Measurements from ENCODE around the gene BSG.
A peak's percentile ranks its signal among the peaks of the same experiment; 100 is the strongest.
"Not testable (repeated sequence)": the region's sequence is repeated elsewhere in the genome, so short reads cannot be mapped to it uniquely, and the experiment has no call there.

The BSG gene

GRCh38 chr19:622666-623065 lies 50.3 kb downstream of the BSG start:
- no peak for DNase-seq

- DNase-seq = no peak
Observed at GRCh38 chr19:623175-623916, 51.0 kb downstream of the BSG start.

GRCh38 chr19:623974-624373 lies 51.6 kb downstream of the BSG start:
- no peak for DNase-seq

GRCh38 chr19:624433-625109 lies 52.2 kb downstream of the BSG start:
- DNase-seq = no peak

GRCh38 chr19:625257-625656 lies 52.9 kb downstream of the BSG start:
- DNase-seq = no peak

GRCh38 chr19:626566-626965 lies 54.2 kb downstream of the BSG start:
- not testable (repeated sequence) for DNase-seq

GRCh38 chr19:628168-628567 lies 55.8 kb downstream of the BSG start:
- no peak for DNase-seq

- DNase-seq = peak; percentile 17
Observed at GRCh38 chr19:629515-629914, 57.1 kb downstream of the BSG start.

- no peak for DNase-seq
Observed at GRCh38 chr19:629961-630714, 57.7 kb downstream of the BSG start.

- DNase-seq = no peak
Observed at GRCh38 chr19:632579-633067, 60.2 kb downstream of the BSG start.

All from DMS79 (cell line).